SK-N-SH (cell line): Measurements from ENCODE around the gene EMCN. TPM values are rescaled to one million over a fixed set of nuclear protein-coding genes. Genes with fewer than 3 reads are reported as not detected.
A peak's percentile ranks its signal among the peaks of the same experiment; 100 is the strongest.

Experiments used
- CTCF ChIA-PET: fragments of 300-600, 350-600 bp; formaldehyde crosslinking; extraction: SDS; loops from one replicate; lab custom pipeline; 2021; lab: Yijun Ruan, JAX
- POLR2A ChIA-PET: fragments of 350-600 bp; sonication (Branson Sonifier 250); formaldehyde crosslinking; extraction: SDS; loops from one replicate; lab custom pipeline; 2020; ENCODE audit warnings: antibody characterized with exemption, inconsistent platforms; lab: Yijun Ruan, JAX
- DNase-seq: peaks from one replicate; pipeline ENCODE4 v3.0.0; 2012
- H2AFZ ChIP-seq: fragments of 200-600 bp; sonication (generic); 2 replicates; pipeline ENCODE4 v1.8.1; 2016; ENCODE audit warnings: antibody characterized with exemption, mild to moderate bottlenecking, low read depth
- H3F3A ChIP-seq: fragments of 200-600 bp; sonication (generic); replicated peaks from 2 replicates; pipeline ENCODE3; 2016; ENCODE audit warnings: antibody characterized with exemption, mild to moderate bottlenecking; ENCODE audit not compliant: insufficient read depth
- H3K27ac ChIP-seq, 2 experiments: fragments of 200-500 bp in 1 of 2; fragments of 200-600 bp in 1 of 2; sonication (Bioruptor generic) in 1 of 2; sonication (generic), shearing (Covaris generic) in 1 of 2; 2 replicates each; pipeline versions ENCODE4 v1.5.1 to v1.6.1; 2014 to 2016; ENCODE audit warnings: low read depth in 2 of 2, inconsistent platforms in 1 of 2, low read length in 1 of 2, mild to moderate bottlenecking in 1 of 2, mixed read lengths in 1 of 2
- H3K27me3 ChIP-seq: fragments of 200-600 bp; sonication (generic), shearing (Covaris generic); 2 replicates; pipeline ENCODE4 v1.6.1; 2016; ENCODE audit warnings: mixed run types; ENCODE audit not compliant: insufficient read depth
- H3K36me3 ChIP-seq, 2 experiments: fragments of 200-500 bp in 1 of 2; fragments of 200-600 bp in 1 of 2; sonication (Bioruptor generic) in 1 of 2; sonication (generic) in 1 of 2; replicated peaks in 1 of 2; 2 replicates each; pipeline versions ENCODE3 to v1.5.1; 2014 to 2016; ENCODE audit warnings: low read length in 1 of 2, mild to moderate bottlenecking in 1 of 2; ENCODE audit not compliant: insufficient read depth in 2 of 2, control insufficient read depth in 1 of 2
- H3K4me1 ChIP-seq, 2 experiments: fragments of 200-500 bp in 1 of 2; fragments of 200-600 bp in 1 of 2; sonication (Bioruptor generic) in 1 of 2; sonication (generic), shearing (Covaris generic) in 1 of 2; 2 replicates each; pipeline versions ENCODE4 v1.5.1 to v1.6.1; 2014 to 2016; ENCODE audit warnings: low read depth in 1 of 2, low read length in 1 of 2, mixed run types in 1 of 2; ENCODE audit not compliant: insufficient read depth in 2 of 2, control insufficient read depth in 1 of 2
- H3K4me2 ChIP-seq: fragments of 200-600 bp; sonication (generic), shearing (Covaris generic); 2 replicates; pipeline ENCODE4 v1.6.1; 2017; ENCODE audit warnings: mixed run types
- H3K4me3 ChIP-seq, 2 experiments: fragments of 200-500 bp in 1 of 2; fragments of 200-600 bp in 1 of 2; sonication (Bioruptor generic) in 1 of 2; sonication (generic), shearing (Covaris generic) in 1 of 2; 2 replicates each; pipeline versions ENCODE4 v1.5.1 to v1.8.1; 2014 to 2016; ENCODE audit warnings: low read depth in 2 of 2, inconsistent platforms in 1 of 2, low read length in 1 of 2, mild to moderate bottlenecking in 1 of 2, mixed read lengths in 1 of 2, moderate library complexity in 1 of 2
- H3K79me2 ChIP-seq: fragments of 200-600 bp; sonication (generic); 2 replicates; pipeline ENCODE4 v1.8.1; 2017; ENCODE audit warnings: mild to moderate bottlenecking; ENCODE audit not compliant: insufficient read depth
- H3K9ac ChIP-seq: fragments of 200-600 bp; sonication (generic); 2 replicates; pipeline ENCODE4 v1.6.1; 2017; ENCODE audit warnings: mixed run types
- H3K9me2 ChIP-seq: fragments of 200-600 bp; sonication (generic); 2 replicates; pipeline ENCODE4 v1.6.1; 2017; ENCODE audit warnings: mixed run types
- H3K9me3 ChIP-seq: fragments of 200-600 bp; sonication (generic); 2 replicates; pipeline ENCODE4 v1.6.1; 2017; ENCODE audit warnings: mixed run types, mild to moderate bottlenecking, moderate library complexity
- H4K20me1 ChIP-seq: fragments of 200-600 bp; sonication (generic); 2 replicates; pipeline ENCODE4 v1.6.1; 2017; ENCODE audit warnings: mild to moderate bottlenecking, mixed run types; ENCODE audit not compliant: insufficient read depth
- EP300 ChIP-seq, 2 experiments: IDR thresholded peaks; 2 replicates each; pipeline versions ENCODE4 v1.4.0 to v1.6.1; 2012; ENCODE audit warnings: borderline replicate concordance in 1 of 2, low read depth in 1 of 2, low read length in 1 of 2
- EZH2phosphoT487 ChIP-seq: fragments of 200-600 bp; sonication (generic); IDR thresholded peaks from 2 replicates; pipeline ENCODE4 v1.6.1; 2017; ENCODE audit warnings: low read depth, mixed run types, mild to moderate bottlenecking, antibody characterized with exemption, moderate library complexity, borderline replicate concordance
- FOSL2 ChIP-seq: IDR thresholded peaks from 2 replicates; pipeline ENCODE4 v1.4.0; 2012; ENCODE audit warnings: low read depth, mild to moderate bottlenecking, moderate library complexity, borderline replicate concordance
- FOXJ3 ChIP-seq: sonication (generic); formaldehyde crosslinking; IDR thresholded peaks from 2 replicates; pipeline ENCODE4 v1.5.1; 2020; ENCODE audit warnings: mild to moderate bottlenecking, missing genetic modification reagents
- MXI1 ChIP-seq: IDR thresholded peaks from 2 replicates; pipeline ENCODE4 v1.6.1; 2012; ENCODE audit warnings: mild to moderate bottlenecking, low read depth, low read length, improper control_type of control experiment
- POLR2AphosphoS5 ChIP-seq: IDR thresholded peaks from 2 replicates; pipeline ENCODE4 v1.6.1; 2012; ENCODE audit warnings: low read depth, low read length
- RCOR1 ChIP-seq: fragments of 150-350 bp; IDR thresholded peaks from 2 replicates; pipeline ENCODE4 v1.6.1; 2017; ENCODE audit warnings: antibody characterized with exemption, low read length
- SMC3 ChIP-seq: IDR thresholded peaks from 2 replicates; pipeline ENCODE4 v1.6.1; 2012; ENCODE audit warnings: low read depth, low read length, improper control_type of control experiment
- USF2 ChIP-seq: fragments of 150-350 bp; IDR thresholded peaks from 2 replicates; pipeline ENCODE4 v1.6.1; 2017; ENCODE audit warnings: antibody characterized with exemption, low read length, low read depth, borderline replicate concordance
- WGBS: methylation state at CpG from one replicate; pipeline ENCODE4 v1.1.6; 2017; ENCODE audit warnings: low lambda C conversion rate; 5-methylcytosine and 5-hydroxymethylcytosine counted together
- polyA plus RNA-seq, 3 experiments: library from polyadenylated mRNA; depleted of rRNA; stranded (reverse); fragments of >200 nt; gene quantifications; 2 replicates each; pipeline ENCODE4 v1.2.3, GENCODE V29; 2012
- TF ChIP-seq, protein P1 (sequence below): fragments of 150-350 bp; IDR thresholded peaks from 2 replicates; pipeline ENCODE4 v1.6.1; 2016; ENCODE audit warnings: mild to moderate bottlenecking, low read depth, low read length

Gene EMCN
- polyA plus RNA-seq, 1 of the 3 experiments (the other 2 are of a cell fraction): 0.30 TPM

GRCh38 chr4:100495074-100495473, 22.7 kb downstream of the EMCN start:
- peaks cover 0 to 30% of the 10 kb centered on the region in 2 experiments; a peak in 2 of 4 replicates for H3K4me1 ChIP-seq
- H3K9me2 ChIP-seq: no peaks in the 10 kb centered on the region
- H3K4me2 ChIP-seq: no peak overlapping the region
- no peak overlapping the region for H3K4me3 ChIP-seq
- peaks cover 4% of the 10 kb centered on the region; the same call in 1 of the 2 replicates for H3K9me3 ChIP-seq
- no peaks in the 10 kb centered on the region for H3K36me3 ChIP-seq
- CTCF ChIA-PET: interaction anchor here (1.3 kb wide), 1 partner anchor 16 kb away, joined by 4 read pairs; no protein-coding TSS in a partner anchor
- H3K27me3 ChIP-seq: no peaks in the 10 kb centered on the region
- H3K27ac ChIP-seq: peak overlapping the region; percentile 64 to 73; a peak in 2 of 4 replicates
- no peaks in the 10 kb centered on the region for H3K79me2 ChIP-seq
- H4K20me1 ChIP-seq: no peaks in the 10 kb centered on the region
- POLR2A ChIA-PET: no interaction called here
- H3K9ac ChIP-seq: no peak overlapping the region
- TF ChIP-seq, protein P1, sequence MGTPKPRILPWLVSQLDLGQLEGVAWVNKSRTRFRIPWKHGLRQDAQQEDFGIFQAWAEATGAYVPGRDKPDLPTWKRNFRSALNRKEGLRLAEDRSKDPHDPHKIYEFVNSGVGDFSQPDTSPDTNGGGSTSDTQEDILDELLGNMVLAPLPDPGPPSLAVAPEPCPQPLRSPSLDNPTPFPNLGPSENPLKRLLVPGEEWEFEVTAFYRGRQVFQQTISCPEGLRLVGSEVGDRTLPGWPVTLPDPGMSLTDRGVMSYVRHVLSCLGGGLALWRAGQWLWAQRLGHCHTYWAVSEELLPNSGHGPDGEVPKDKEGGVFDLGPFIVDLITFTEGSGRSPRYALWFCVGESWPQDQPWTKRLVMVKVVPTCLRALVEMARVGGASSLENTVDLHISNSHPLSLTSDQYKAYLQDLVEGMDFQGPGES: no peak
- TF ChIP-seq MXI1 (no peak), EZH2phosphoT487 (no peak)
- H3F3A ChIP-seq: peaks cover 35% of the 10 kb centered on the region
- DNase-seq: no peak
- H2AFZ ChIP-seq: no peak overlapping the region
- 94% methylated on average over 1 of the region's 1 CpG for WGBS

- no peaks in the 10 kb centered on the region for H3K36me3 ChIP-seq
- no peak overlapping the region for H3K4me3 ChIP-seq
- peak overlapping the region; percentile 64 to 73; a peak in 3 of 4 replicates for H3K27ac ChIP-seq
- H3K79me2 ChIP-seq: no peaks in the 10 kb centered on the region
- H3K9me2 ChIP-seq: no peaks in the 10 kb centered on the region
- peak overlapping the region; percentile 27; the same call in 1 of the 2 replicates for H3K4me2 ChIP-seq
- H3K4me1 ChIP-seq: peaks cover 0 to 30% of the 10 kb centered on the region in 2 experiments; a peak in 2 of 4 replicates
- no peak for DNase-seq
- H3K9ac ChIP-seq: no peak overlapping the region
- H3K9me3 ChIP-seq: peaks cover 4% of the 10 kb centered on the region; the same call in 1 of the 2 replicates
- ChIA-PET CTCF (interaction anchor here (1.3 kb wide), 1 partner anchor 17 kb away, joined by 4 read pairs; no protein-coding TSS in a partner anchor), POLR2A (no interaction called here)
- no peaks in the 10 kb centered on the region for H4K20me1 ChIP-seq
- TF ChIP-seq SMC3 (no peak), RCOR1 (no peak), EP300 (IDR thresholded peaks at IDR 0.05; ENCODE audit: borderline replicate concordance in 1 of 2, low read depth in 1 of 2, low read length in 1 of 2) (no peak), FOSL2 (no peak), POLR2AphosphoS5 (no peak), FOXJ3 (no peak), USF2 (no peak)
- TF ChIP-seq, protein P1: no peak
- peaks cover 35% of the 10 kb centered on the region for H3F3A ChIP-seq
- H3K27me3 ChIP-seq: no peaks in the 10 kb centered on the region
- H2AFZ ChIP-seq: 0 out of 2 replicates have a peak overlapping the region, but pooled peaks have one; percentile 40
Observed at GRCh38 chr4:100494166-100494565, 23.7 kb downstream of the EMCN start.
